Iris pigment epithelial cell (primary cell): ENCODE data around the gene KDM2A.

Source experiments
- DNase-seq: peaks from one replicate; pipeline ENCODE4 v3.0.0-alpha.2; 2011; ENCODE audit warnings: low read depth

The KDM2A gene

GRCh38 chr11:67118801-67119584 is at the start of gene KDM2A:
Gene KDM2A (plus strand): TSS chr11:67119263. CDS start chr11:67121317, 2,054 bp downstream.
- peak; percentile 98 for DNase-seq

- peak; percentile 54 for DNase-seq
Measured at GRCh38 chr11:67071420-67072284, 47.4 kb upstream of the KDM2A start.

- no peak for DNase-seq
Measured at GRCh38 chr11:67072295-67072694, 46.8 kb upstream of the KDM2A start.

- DNase-seq, result no peak
Measured at GRCh38 chr11:67073908-67074307, 45.2 kb upstream of the KDM2A start.

GRCh38 chr11:67076202-67076601 is 42.9 kb upstream of the KDM2A start:
- no peak for DNase-seq

- no peak for DNase-seq
Measured at GRCh38 chr11:67079065-67079705, 39.9 kb upstream of the KDM2A start.

- no peak for DNase-seq
Measured at GRCh38 chr11:67082071-67082791, 36.8 kb upstream of the KDM2A start.

- no peak for DNase-seq
Measured at GRCh38 chr11:67083786-67084366, 35.2 kb upstream of the KDM2A start.

- DNase-seq, result no peak
Measured at GRCh38 chr11:67085617-67086016, 33.4 kb upstream of the KDM2A start.

- no peak for DNase-seq
Measured at GRCh38 chr11:67090717-67091116, 28.3 kb upstream of the KDM2A start.

GRCh38 chr11:67095214-67095507 is 23.9 kb upstream of the KDM2A start:
- no peak for DNase-seq

GRCh38 chr11:67098799-67099429 is 20.1 kb upstream of the KDM2A start:
- DNase-seq, result no peak

- DNase-seq, result no peak
Measured at GRCh38 chr11:67099831-67100324, 19.2 kb upstream of the KDM2A start.

- DNase-seq, result no peak
Measured at GRCh38 chr11:67102664-67103063, 16.4 kb upstream of the KDM2A start.

- DNase-seq, result no peak
Measured at GRCh38 chr11:67105964-67106363, 13.1 kb upstream of the KDM2A start.

- no peak for DNase-seq
Measured at GRCh38 chr11:67111261-67111660, 7.8 kb upstream of the KDM2A start.

GRCh38 chr11:67113231-67113721 is 5.8 kb upstream of the KDM2A start:
- no peak for DNase-seq

- no peak for DNase-seq
Measured at GRCh38 chr11:67114275-67114896, 4.7 kb upstream of the KDM2A start.

- DNase-seq, result no peak
Measured at GRCh38 chr11:67116758-67117105, 2.3 kb upstream of the KDM2A start.

GRCh38 chr11:67117176-67117575 is 1.9 kb upstream of the KDM2A start:
- no peak for DNase-seq
